Cardiac fibroblast (primary cell): Measurements from ENCODE around the gene KIF26A.
A peak's percentile ranks its signal among the peaks of the same experiment; 100 is the strongest.

Experiments used
- DNase-seq, 2 donors: peaks; one replicate each; pipeline versions ENCODE4 v3.0.0 to v3.0.0-alpha.2; 2010; ENCODE audit warnings: low read depth in 2 of 2
- H3K4me3 ChIP-seq, 2 donors: replicated peaks in 1 of 2; 1 replicate in 1 of 2; 2 replicates in 1 of 2; pipeline ENCODE4 v1.5.1; 2011; ENCODE audit warnings: low read depth in 2 of 2, low read length in 2 of 2, mild to moderate bottlenecking in 2 of 2, moderate library complexity in 1 of 2
- CTCF ChIP-seq: IDR thresholded peaks from one replicate; pipeline ENCODE4 v1.5.1; 2011; ENCODE audit warnings: low read depth, mild to moderate bottlenecking, low read length, inconsistent platforms

KIF26A gene

GRCh38 chr14:104137297-104138097 is 890 bp upstream of the KIF26A start:
- peak; percentile 23 to 50 for DNase-seq
- TF ChIP-seq CTCF: peak; percentile 41
- peak overlapping the region in 1 of 2 donors; percentile 13 for H3K4me3 ChIP-seq

GRCh38 chr14:104138718-104139459 is 502 bp downstream of the KIF26A start:
- DNase-seq: peak in 1 of 2 donors; percentile 14
- no peak overlapping the region for H3K4me3 ChIP-seq
- TF ChIP-seq CTCF: no peak

- no peak for TF ChIP-seq CTCF
- no peak overlapping the region for H3K4me3 ChIP-seq
- DNase-seq: no peak
Observed at GRCh38 chr14:104139460-104140212, 1.2 kb downstream of the KIF26A start.

- TF ChIP-seq CTCF: no peak
- H3K4me3 ChIP-seq: no peak overlapping the region
- no peak for DNase-seq
Observed at GRCh38 chr14:104140213-104140462, 1.8 kb downstream of the KIF26A start.

- H3K4me3 ChIP-seq: no peak overlapping the region
- TF ChIP-seq CTCF: no peak
- no peak for DNase-seq
Observed at GRCh38 chr14:104140463-104141331, 2.3 kb downstream of the KIF26A start.

GRCh38 chr14:104141621-104142091 is 3.3 kb downstream of the KIF26A start:
- DNase-seq: no peak

More at GRCh38 chr14:104141621-104142091, 3.3 kb downstream of the KIF26A start:
- no peak for TF ChIP-seq CTCF
- no peak overlapping the region for H3K4me3 ChIP-seq
